IMR-90 (cell line): ENCODE results near the gene WDR11. TPM values are rescaled to one million over a fixed set of nuclear protein-coding genes. Genes with fewer than 3 reads are reported as not detected.

Experiments used
- ATAC-seq: fragments of 200-7000 bp; cut with Tn5 transposase; 2 replicates; pipeline ENCODE4 v1.9.1; 2020; ENCODE audit warnings: low read depth, mild to moderate bottlenecking, moderate library complexity
- BruUV-seq: library from RNA; stranded (reverse); fragments of 400-500 nt; replicated peaks from 2 replicates; lab custom pipeline; 2021; lab: Mats Ljungman, UMichigan
- CTCF ChIA-PET: fragments of 300-600 bp; formaldehyde crosslinking; extraction: SDS; loops from one replicate; lab custom pipeline; 2021; ENCODE audit warnings: antibody characterized with exemption; lab: Yijun Ruan, JAX
- POLR2A ChIA-PET: fragments of 300-600 bp; sonication (Branson Sonifier 250); formaldehyde crosslinking; loops from one replicate; lab custom pipeline; 2022; ENCODE audit warnings: antibody characterized with exemption; ENCODE audit not compliant: unreplicated experiment; lab: Charles Lee
- DNase-seq: peaks from one replicate; pipeline ENCODE4 v3.0.0; 2013
- H2AFZ ChIP-seq: replicated peaks from 2 replicates; pipeline ENCODE3; 2013; ENCODE audit warnings: low read length, mild to moderate bottlenecking; ENCODE audit not compliant: poor library complexity
- H2AK5ac ChIP-seq: 2 replicates; pipeline ENCODE4 v1.6.1; 2013; ENCODE audit warnings: low read depth, low read length, inconsistent platforms
- H2AK9ac ChIP-seq: replicated peaks from 2 replicates; pipeline ENCODE3; 2013; ENCODE audit warnings: mild to moderate bottlenecking, low read depth, low read length, moderate library complexity; ENCODE audit not compliant: poor library complexity
- H2BK120ac ChIP-seq: 2 replicates; pipeline ENCODE4 v1.6.1; 2013; ENCODE audit warnings: low read depth, low read length, inconsistent platforms
- H2BK15ac ChIP-seq: 3 replicates; pipeline ENCODE4 v1.6.1; 2013; ENCODE audit warnings: low read depth, low read length, inconsistent platforms
- H2BK20ac ChIP-seq: 2 replicates; pipeline ENCODE4 v1.6.1; 2013; ENCODE audit warnings: low read depth, mild to moderate bottlenecking, inconsistent platforms, low read length, moderate library complexity
- H2BK5ac ChIP-seq: 2 replicates; pipeline ENCODE4 v1.6.1; 2013; ENCODE audit warnings: mild to moderate bottlenecking, low read depth, low read length, inconsistent platforms; ENCODE audit not compliant: poor library complexity, severe bottlenecking
- H3K14ac ChIP-seq: replicated peaks from 2 replicates; pipeline ENCODE4 v1.6.1; 2013; ENCODE audit warnings: low read depth, low read length, inconsistent platforms
- H3K18ac ChIP-seq: 2 replicates; pipeline ENCODE4 v1.6.1; 2013; ENCODE audit warnings: low read depth, low read length, control low read depth
- H3K23ac ChIP-seq: 2 replicates; pipeline ENCODE4 v1.6.1; 2013; ENCODE audit warnings: low read depth, low read length, inconsistent platforms
- H3K27ac ChIP-seq: 2 replicates; pipeline ENCODE4 v1.5.1; 2013; ENCODE audit warnings: mild to moderate bottlenecking, control low read depth, low read length; ENCODE audit not compliant: insufficient read depth
- H3K27me3 ChIP-seq: 2 replicates; pipeline ENCODE4 v1.6.1; 2013; ENCODE audit warnings: low read length; ENCODE audit not compliant: control insufficient read depth, insufficient read depth
- H3K36me3 ChIP-seq: 2 replicates; pipeline ENCODE4 v1.6.1; 2013; ENCODE audit warnings: low read length, mixed read lengths; ENCODE audit not compliant: control insufficient read depth, insufficient read depth
- H3K4ac ChIP-seq: 2 replicates; pipeline ENCODE4 v1.6.1; 2013; ENCODE audit warnings: low read depth, low read length, inconsistent platforms
- H3K4me1 ChIP-seq: 2 replicates; pipeline ENCODE4 v1.6.1; 2013; ENCODE audit warnings: low read length, mixed read lengths; ENCODE audit not compliant: control insufficient read depth, insufficient read depth
- H3K4me2 ChIP-seq: 2 replicates; pipeline ENCODE4 v1.6.1; 2013; ENCODE audit warnings: low read depth, mild to moderate bottlenecking, control low read depth, low read length, moderate library complexity
- H3K4me3 ChIP-seq: 2 replicates; pipeline ENCODE4 v1.5.1; 2013; ENCODE audit warnings: low read depth, mild to moderate bottlenecking, control low read depth, low read length, moderate library complexity; ENCODE audit not compliant: insufficient read depth
- H3K56ac ChIP-seq: 2 replicates; pipeline ENCODE4 v1.6.1; 2013; ENCODE audit warnings: low read length, inconsistent platforms; ENCODE audit not compliant: insufficient read depth; ENCODE audit errors: extremely low read depth
- H3K79me1 ChIP-seq, 2 experiments: 2 replicates each; pipeline ENCODE4 v1.6.1; 2013; ENCODE audit warnings: low read length in 2 of 2, inconsistent platforms in 1 of 2, low read depth in 1 of 2
- H3K9ac ChIP-seq: 2 replicates; pipeline ENCODE4 v1.6.1; 2013; ENCODE audit warnings: low read depth, low read length, control low read depth
- H3K9me1 ChIP-seq: 2 replicates; pipeline ENCODE4 v1.6.1; 2013; ENCODE audit warnings: low read length, inconsistent platforms; ENCODE audit not compliant: insufficient read depth
- H3K9me3 ChIP-seq: 2 replicates; pipeline ENCODE4 v1.6.1; 2013; ENCODE audit warnings: low read length; ENCODE audit not compliant: control insufficient read depth, insufficient read depth
- H4K20me1 ChIP-seq: 2 replicates; pipeline ENCODE4 v1.6.1; 2013; ENCODE audit warnings: low read length, inconsistent platforms; ENCODE audit not compliant: insufficient read depth
- H4K5ac ChIP-seq: 2 replicates; pipeline ENCODE4 v1.6.1; 2013; ENCODE audit warnings: mild to moderate bottlenecking, low read depth, low read length, control low read depth
- H4K8ac ChIP-seq, 2 experiments: 2 replicates each; pipeline ENCODE4 v1.6.1; 2013; ENCODE audit warnings: low read depth in 2 of 2, low read length in 2 of 2, control low read depth in 1 of 2, inconsistent platforms in 1 of 2
- H4K91ac ChIP-seq: 2 replicates; pipeline ENCODE4 v1.6.1; 2013; ENCODE audit warnings: low read depth, low read length, inconsistent platforms; ENCODE audit not compliant: insufficient read depth
- CEBPB ChIP-seq: IDR thresholded peaks from 2 replicates; pipeline ENCODE4 v1.6.1; 2012; ENCODE audit warnings: low read depth, low read length, improper control_type of control experiment
- CHD1 ChIP-seq: IDR thresholded peaks from 2 replicates; pipeline ENCODE4 v1.6.1; 2012; ENCODE audit warnings: low read depth, low read length, improper control_type of control experiment
- MAFK ChIP-seq: IDR thresholded peaks from 2 replicates; pipeline ENCODE4 v1.6.1; 2012; ENCODE audit warnings: low read depth, low read length, improper control_type of control experiment
- MAZ ChIP-seq: IDR thresholded peaks from 2 replicates; pipeline ENCODE4 v1.6.1; 2012; ENCODE audit warnings: low read depth, mild to moderate bottlenecking, low read length, improper control_type of control experiment, moderate library complexity, borderline replicate concordance
- MXI1 ChIP-seq: IDR thresholded peaks from 2 replicates; pipeline ENCODE4 v1.6.1; 2012; ENCODE audit warnings: low read depth, mild to moderate bottlenecking, low read length, moderate library complexity, borderline replicate concordance
- NFE2L2 ChIP-seq: fragments of 150-350 bp; IDR thresholded peaks from 2 replicates; pipeline ENCODE4 v1.6.1; 2016; ENCODE audit warnings: low read depth, mild to moderate bottlenecking, low read length
- POLR2A ChIP-seq: IDR thresholded peaks from 2 replicates; pipeline ENCODE4 v1.6.1; 2012; ENCODE audit warnings: mild to moderate bottlenecking, low read depth, low read length
- RAD21 ChIP-seq: IDR thresholded peaks from 2 replicates; pipeline ENCODE4 v1.6.1; 2012; ENCODE audit warnings: low read length, improper control_type of control experiment
- RCOR1 ChIP-seq: IDR thresholded peaks from 2 replicates; pipeline ENCODE4 v1.6.1; 2012; ENCODE audit warnings: mild to moderate bottlenecking, low read length, improper control_type of control experiment; ENCODE audit not compliant: insufficient replicate concordance
- WGBS, 2 experiments: methylation state at CpG; one replicate each; pipeline versions ENCODE4 v1.1.5 to v1.1.7; 2013; ENCODE audit warnings: missing lambda C conversion rate in 2 of 2; ENCODE audit not compliant: insufficient read length in 1 of 2; ENCODE audit errors: extremely low coverage in 2 of 2; 5-methylcytosine and 5-hydroxymethylcytosine counted together
- dilution Hi-C: fragments of 300-500 bp; cut with HindIII; formaldehyde crosslinking; loops from one replicate; pipeline ENCODE4 v1.14.3; 2018; ENCODE audit warnings: low sequenced_read_pairs; ENCODE audit not compliant: unreplicated experiment
- in situ Hi-C: fragments of 300-500 bp; cut with MboI; formaldehyde crosslinking; loops from 3 replicates; pipeline ENCODE4 v1.14.3; 2019; ENCODE audit warnings: low sequenced_read_pairs, inconsistent platforms, mixed read lengths
- intact Hi-C: fragments of 100-400 bp; cut with micrococcal nuclease; formaldehyde crosslinking; loops from 2 replicates; pipeline ENCODE4 v1.10.0; 2022
- polyA plus RNA-seq, 3 experiments: library from polyadenylated mRNA; depleted of rRNA; stranded (reverse); fragments of >200 nt; gene quantifications; 2 replicates each; pipeline ENCODE4 v1.2.3, GENCODE V29; 2012; ENCODE audit warnings: low replicate concordance in 1 of 3
- total RNA-seq: library from RNA; depleted of rRNA; stranded (reverse); fragments of >200 nt; gene quantifications from 2 replicates; pipeline ENCODE4 v1.2.3, GENCODE V29; 2012

Gene WDR11
- total and polyA plus RNA-seq, 2 of the 4 experiments (the other 2 are of a cell fraction): 31.6 to 62.6 TPM

DNA sequence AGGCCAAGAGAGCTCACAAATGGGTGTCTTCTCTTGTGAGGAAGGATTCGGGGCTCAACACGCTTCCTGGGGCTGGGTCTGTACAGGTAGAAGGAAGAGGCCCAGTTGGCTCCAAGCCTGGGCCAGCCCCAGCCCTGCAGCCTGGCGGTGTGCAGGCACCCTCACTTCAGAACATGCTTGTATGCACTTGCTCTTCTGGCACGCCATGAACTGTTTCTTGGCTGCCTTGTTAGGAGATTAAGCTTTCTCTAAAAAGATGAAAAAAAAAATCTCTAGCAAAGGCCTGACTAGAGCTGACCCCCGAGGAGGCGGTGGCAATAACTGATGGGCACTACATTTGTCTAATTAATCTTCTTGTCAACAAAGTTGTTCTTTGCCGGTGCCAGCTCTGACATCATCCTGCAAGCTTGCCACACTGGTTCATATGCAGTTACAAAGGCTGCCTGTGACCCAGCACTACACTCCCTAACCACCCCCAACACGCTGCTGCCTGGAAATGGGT, 94.7 kb downstream of the WDR11 start:
- Histone ChIP-seq H3K79me1 (no peaks in the 10 kb centered on the region), H3K9me3 (no peaks in the 10 kb centered on the region), H4K91ac (no peak overlapping the region), H3K56ac (no peak overlapping the region), H4K5ac (no peak overlapping the region), H3K9ac (no peak overlapping the region), H2BK120ac (no peak overlapping the region), H3K4ac (no peak overlapping the region), H3K36me3 (no peaks in the 10 kb centered on the region), H2BK5ac (no peak overlapping the region), H3K27ac (no peak overlapping the region), H2BK20ac (no peak overlapping the region), H2BK15ac (no peak overlapping the region), H3K9me1 (no peaks in the 10 kb centered on the region), H2AFZ (no peak overlapping the region), H3K4me2 (no peak overlapping the region), H3K23ac (no peak overlapping the region), H4K20me1 (no peaks in the 10 kb centered on the region), H2AK9ac (no peak overlapping the region), H2AK5ac (no peak overlapping the region), H3K27me3 (peaks cover 11% of the 10 kb centered on the region), H3K4me3 (no peak overlapping the region), H3K14ac (no peak overlapping the region), H3K4me1 (no peaks in the 10 kb centered on the region), H3K18ac (no peak overlapping the region), H4K8ac (no peak overlapping the region)
- in situ Hi-C loops: loop anchor here (5.0 kb wide), 2 partner anchors 786 to 951 kb away; no protein-coding TSS in a partner anchor
- POLR2A ChIA-PET: no interaction called here
- dilution Hi-C loops: no loop called here
- TF ChIP-seq POLR2A: no peak
- no peak for TF ChIP-seq CHD1
- no peak for TF ChIP-seq CEBPB
- TF ChIP-seq RCOR1: no peak
- TF ChIP-seq NFE2L2: no peak
- TF ChIP-seq RAD21: no peak
- TF ChIP-seq MAFK: no peak
- TF ChIP-seq MAZ: no peak
- no peak for TF ChIP-seq MXI1
- 10% methylated on average over 2 of the region's 8 CpGs; no CpG with 5 or more reads in 1 of the 2 experiments for WGBS, 2 experiments
- CTCF ChIA-PET: no interaction called here
- no TSS peak for BruUV-seq
- DNase-seq (no peak), ATAC-seq (no peak)
- intact Hi-C loops: loop anchor here (5.0 to 10.0 kb wide), 2 partner anchors 806 to 1619 kb away; partner anchors contain the start of gene DMBT1
